ENCODE results near the gene HAGH.

HAGH gene

GRCh38 chr16:1784977-1785845 lies 41.4 kb downstream of the HAGH start:
- H3K4me3 ChIP-seq (ENCODE audit: low read depth, low read length) = no peak overlapping the region
- TF ChIP-seq CTCF (IDR thresholded peaks at IDR 0.05; ENCODE audit: low read depth, low read length) = no peak

GRCh38 chr16:1782408-1783264 lies 44.0 kb downstream of the HAGH start, which contains the start of the genes NUBP2 and SPSB3:
Gene NUBP2, plus strand, starts transcription at chr16:1782960. Its CDS starts 61 bp downstream, at chr16:1783021.
Gene SPSB3, minus strand, starts transcription at chr16:1782571. Its CDS starts 1,088 bp downstream, at chr16:1781483.
- no peak for TF ChIP-seq CTCF (IDR thresholded peaks at IDR 0.05; ENCODE audit: low read depth, low read length)
- peak within 1 kb of the TSS; percentile 92 for H3K4me3 ChIP-seq (ENCODE audit: low read depth, low read length)

GRCh38 chr16:1781758-1782407 lies 44.7 kb downstream of the HAGH start:
- peak overlapping the region; percentile 77 for H3K4me3 ChIP-seq (ENCODE audit: low read depth, low read length)
- TF ChIP-seq CTCF (IDR thresholded peaks at IDR 0.05; ENCODE audit: low read depth, low read length) = 0 out of 2 replicates have a peak, but pooled peaks have one; percentile 5

- TF ChIP-seq CTCF (IDR thresholded peaks at IDR 0.05; ENCODE audit: low read depth, low read length) = no peak
Observed at GRCh38 chr16:1781254-1781653, 45.4 kb downstream of the HAGH start.

GRCh38 chr16:1780677-1781072 lies 46.0 kb downstream of the HAGH start:
- TF ChIP-seq CTCF (IDR thresholded peaks at IDR 0.05; ENCODE audit: low read depth, low read length) = no peak

More at GRCh38 chr16:1781254-1781653, 45.4 kb downstream of the HAGH start:
- peak overlapping the region; percentile 77 for H3K4me3 ChIP-seq (ENCODE audit: low read depth, low read length)

GRCh38 chr16:1779741-1780676 lies 46.6 kb downstream of the HAGH start:
- no peak for TF ChIP-seq CTCF (IDR thresholded peaks at IDR 0.05; ENCODE audit: low read depth, low read length)
- no peak overlapping the region for H3K4me3 ChIP-seq (ENCODE audit: low read depth, low read length)

More at GRCh38 chr16:1780677-1781072, 46.0 kb downstream of the HAGH start:
- no peak overlapping the region for H3K4me3 ChIP-seq (ENCODE audit: low read depth, low read length)

All from WI38 (cell line).